CD4-positive, alpha-beta T cell treated with Interleukin-4 for 1 hour (primary cell): Measurements from ENCODE around the gene RPS6KC1.
"Not testable (repeated sequence)": the region's sequence is repeated elsewhere in the genome, so short reads cannot be mapped to it uniquely, and the experiment has no call there.

Experiments used
- DNase-seq, 2 donors: peaks; one replicate each; pipeline ENCODE4 v3.0.0-alpha.2; 2020 to 2022

RPS6KC1 gene

DNA sequence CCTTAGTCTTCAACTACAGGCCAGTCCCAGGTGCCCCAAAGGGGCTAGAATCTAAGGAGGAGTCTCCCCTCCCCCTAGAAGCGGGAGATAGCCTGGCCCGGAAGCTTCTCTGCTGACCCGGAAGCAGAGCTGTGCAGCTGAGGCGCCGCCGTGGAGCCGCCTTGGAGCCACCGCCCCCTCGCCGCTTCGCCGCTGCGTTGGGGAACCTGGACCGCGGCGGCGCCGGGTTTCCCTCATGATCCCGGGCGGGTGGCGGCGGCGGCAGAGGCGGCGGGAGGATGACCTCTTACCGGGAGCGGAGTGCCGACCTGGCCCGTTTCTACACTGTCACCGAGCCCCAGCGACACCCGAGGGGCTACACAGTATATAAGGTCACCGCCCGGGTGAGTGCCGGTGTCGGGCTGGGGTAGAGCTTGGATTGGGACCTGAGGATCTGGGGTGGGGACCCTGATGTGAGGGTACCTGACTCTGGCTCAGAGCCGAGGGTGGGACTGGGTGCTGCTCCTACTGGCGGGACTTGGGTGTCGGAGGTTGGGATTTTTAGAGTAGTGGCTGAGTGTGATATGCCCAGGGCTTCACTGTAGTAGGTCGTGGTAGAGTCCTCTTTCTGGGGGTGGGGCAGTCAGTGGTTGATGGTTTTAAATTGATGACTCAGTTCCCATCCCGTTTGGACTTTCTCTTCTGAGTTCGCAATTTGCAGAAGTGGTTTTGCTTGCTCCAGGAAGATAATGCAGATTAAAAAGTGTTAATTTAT lies at the start of gene RPS6KC1:
Gene RPS6KC1, plus strand, starts transcription at position 115 of the 754 bp plus-strand sequence. Its CDS starts 164 bp downstream, at position 279.
- DNase-seq: peak; percentile 80 to 82

DNA sequence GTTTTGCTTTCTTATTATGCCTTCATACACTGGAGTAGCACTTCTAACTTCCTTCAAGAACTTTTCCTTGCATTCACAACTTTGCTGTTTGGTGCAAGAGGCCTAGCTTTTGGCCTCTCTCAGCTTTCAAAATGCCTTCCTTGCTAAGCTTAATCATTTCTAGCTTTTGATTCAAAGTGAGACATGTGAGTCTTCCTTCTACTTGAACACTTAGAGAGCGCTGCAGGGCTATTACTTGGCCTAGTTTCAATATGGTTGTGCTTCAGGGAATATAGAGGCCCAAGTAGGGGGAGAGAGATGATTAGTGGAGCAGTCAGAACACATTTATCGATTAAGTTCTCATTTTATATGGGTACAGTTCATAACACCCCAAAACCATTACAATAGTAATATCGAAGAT lies 47.8 kb upstream of the RPS6KC1 start:
- DNase-seq: no peak

GRCh38 chr1:213008564-213008963 lies 42.5 kb upstream of the RPS6KC1 start:
- peak in 1 of 2 donors; percentile 4 for DNase-seq

- DNase-seq: no peak
Observed at GRCh38 chr1:213014642-213015041, 36.4 kb upstream of the RPS6KC1 start.

- DNase-seq: peak; percentile 97
Observed at GRCh38 chr1:213015099-213016050, 35.7 kb upstream of the RPS6KC1 start, which contains the start of gene ANGEL2. Gene ANGEL2, minus strand, starts transcription at chr1:213015867. Its CDS starts 196 bp downstream, at chr1:213015671.

DNA sequence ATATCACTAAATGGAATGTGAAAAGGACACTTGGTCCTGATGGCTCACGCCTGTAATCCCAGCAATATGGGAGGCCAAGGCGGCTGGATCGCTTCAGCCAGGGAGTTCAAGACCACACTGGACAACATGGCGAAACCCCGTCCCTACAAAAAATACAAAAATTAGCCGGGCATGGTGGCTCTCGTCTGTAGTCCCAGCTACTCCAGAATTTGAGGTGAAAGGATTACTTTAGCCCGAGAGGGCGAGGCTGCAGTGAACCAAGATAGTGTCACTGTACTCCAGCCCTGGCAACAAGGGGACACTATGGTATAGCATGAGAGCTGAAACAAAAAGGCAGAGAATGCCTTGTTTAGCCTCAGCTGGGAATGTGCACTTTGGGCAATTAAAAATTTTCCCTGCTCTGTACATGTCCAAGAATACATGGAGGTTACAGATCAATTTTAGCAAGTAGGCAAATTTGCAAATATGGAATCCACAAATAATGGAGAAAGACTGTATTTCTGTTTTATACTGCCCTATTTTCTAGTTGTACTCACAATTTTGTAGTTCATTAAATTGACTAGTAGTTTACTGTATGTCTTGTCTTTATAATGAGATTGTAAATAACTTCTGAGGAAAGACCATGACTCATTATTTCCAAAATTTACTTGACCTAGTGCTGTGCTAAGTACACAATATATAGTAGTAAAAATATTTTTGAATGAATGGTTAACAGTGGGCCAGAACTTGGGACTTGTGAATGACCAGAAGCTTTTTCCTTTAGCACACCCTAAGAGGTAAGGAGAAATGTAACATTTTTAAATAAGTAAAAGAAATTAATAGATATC lies 33.4 kb upstream of the RPS6KC1 start:
- no peak for DNase-seq

- no peak for DNase-seq
Observed at GRCh38 chr1:213019450-213019849, 31.6 kb upstream of the RPS6KC1 start.

- no peak for DNase-seq
Observed at GRCh38 chr1:213020016-213020415, 31.0 kb upstream of the RPS6KC1 start.

GRCh38 chr1:213027024-213027423 lies 24.0 kb upstream of the RPS6KC1 start:
- DNase-seq: not testable (repeated sequence)

- no peak for DNase-seq
Observed at GRCh38 chr1:213032651-213033050, 18.4 kb upstream of the RPS6KC1 start.

DNA sequence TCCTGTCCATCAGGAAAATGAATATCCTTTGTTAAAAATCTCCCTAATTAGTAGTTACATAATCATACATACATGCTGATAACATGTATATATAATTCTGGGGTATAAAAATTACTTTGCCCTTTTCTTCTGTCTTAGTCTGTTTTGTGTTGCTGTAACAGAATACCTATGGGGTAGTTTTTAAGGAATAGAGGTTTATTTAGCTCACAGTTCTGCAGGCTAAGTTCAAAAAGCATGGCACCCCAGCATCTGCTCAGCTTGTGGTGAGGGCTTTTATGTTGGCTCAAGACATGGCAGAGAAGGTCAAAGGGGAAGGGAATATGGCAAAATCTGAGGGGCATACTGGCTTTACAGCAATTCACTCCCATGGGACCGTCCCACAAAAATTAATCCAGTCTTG lies 16.3 kb upstream of the RPS6KC1 start:
- DNase-seq: no peak

GRCh38 chr1:213035573-213035972 lies 15.5 kb upstream of the RPS6KC1 start:
- DNase-seq: no peak

DNA sequence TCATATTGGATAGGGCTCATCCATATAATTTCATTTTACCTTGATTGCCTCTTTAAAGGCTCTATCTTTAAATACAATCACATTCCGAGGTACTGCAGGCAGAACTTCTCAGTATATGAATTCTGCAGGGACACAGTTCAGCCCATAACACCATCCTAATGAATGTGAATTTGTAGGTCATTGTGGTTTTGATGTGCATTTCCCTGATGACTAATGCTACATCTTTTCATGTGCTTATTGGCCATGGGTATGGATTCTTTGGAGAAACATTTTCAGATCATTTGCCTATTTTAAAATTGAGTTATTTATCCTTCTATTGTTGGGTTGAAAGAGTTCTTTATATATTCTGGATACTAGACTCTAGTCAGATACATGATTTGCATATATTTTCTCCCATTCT lies 9.6 kb upstream of the RPS6KC1 start:
- DNase-seq: no peak

DNA sequence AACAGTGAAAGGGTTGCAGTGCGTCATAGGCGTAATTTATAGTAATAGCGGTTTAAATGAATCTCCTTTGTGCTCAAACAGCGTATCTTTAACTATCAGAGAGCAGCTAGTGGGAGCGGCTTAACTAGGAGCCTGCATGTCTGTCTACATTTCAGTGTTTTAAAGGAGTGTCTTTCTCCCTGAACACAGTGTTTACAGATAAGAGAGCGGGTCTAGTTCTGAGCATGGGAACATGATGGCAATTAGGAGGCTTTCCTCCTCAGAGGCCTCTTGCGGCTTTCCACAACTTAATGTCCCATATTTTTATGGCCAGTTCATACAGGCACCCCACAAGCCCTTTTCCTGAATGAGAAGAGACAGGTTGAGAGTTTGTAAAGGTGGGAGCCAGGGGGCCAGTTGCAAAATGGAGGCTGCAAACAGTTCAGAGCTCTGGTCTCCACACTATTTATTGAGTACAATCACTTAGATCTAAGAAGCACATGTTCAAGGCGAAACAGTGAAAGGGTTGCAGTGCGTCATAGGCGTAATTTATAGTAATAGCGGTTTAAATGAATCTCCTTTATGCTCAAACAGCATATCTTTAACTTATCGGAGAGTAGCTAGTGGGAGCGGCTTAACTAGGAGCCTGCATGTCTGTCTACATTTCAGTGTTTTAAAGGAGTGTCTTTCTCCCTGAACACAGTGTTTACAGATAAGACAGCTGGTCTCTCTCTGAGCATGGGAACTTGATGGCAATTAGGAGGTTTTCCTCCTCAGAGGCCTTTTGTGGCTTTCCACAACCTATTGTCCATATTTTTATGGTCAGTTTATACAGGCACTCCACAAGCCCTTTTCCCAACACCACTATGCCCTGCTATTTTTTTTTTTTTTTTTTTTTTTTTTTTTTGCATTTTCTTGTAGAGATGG lies 5.5 kb upstream of the RPS6KC1 start:
- DNase-seq: not testable (repeated sequence)

DNA sequence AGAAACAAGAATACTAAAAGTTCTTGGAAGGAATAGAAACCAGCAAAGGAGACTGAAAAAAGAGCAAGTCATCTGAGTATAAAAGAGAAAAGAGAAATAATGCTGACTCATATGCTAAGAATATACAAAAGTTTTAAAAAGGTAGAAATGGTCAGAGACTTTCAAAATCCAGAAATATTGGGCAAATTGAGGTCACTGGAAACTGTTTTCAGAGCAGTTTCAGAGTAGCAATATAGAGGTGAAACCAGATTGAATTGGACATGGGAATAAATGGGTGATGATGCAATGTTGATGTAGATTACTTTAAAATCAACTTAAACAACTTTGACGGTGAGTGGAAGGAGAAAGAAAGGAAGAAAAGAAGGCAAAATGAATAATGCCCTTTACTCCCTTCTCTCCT lies 1.8 kb upstream of the RPS6KC1 start:
- no peak for DNase-seq

- no peak for DNase-seq
Observed at GRCh38 chr1:213050745-213051126, 305 bp upstream of the RPS6KC1 start.

DNA sequence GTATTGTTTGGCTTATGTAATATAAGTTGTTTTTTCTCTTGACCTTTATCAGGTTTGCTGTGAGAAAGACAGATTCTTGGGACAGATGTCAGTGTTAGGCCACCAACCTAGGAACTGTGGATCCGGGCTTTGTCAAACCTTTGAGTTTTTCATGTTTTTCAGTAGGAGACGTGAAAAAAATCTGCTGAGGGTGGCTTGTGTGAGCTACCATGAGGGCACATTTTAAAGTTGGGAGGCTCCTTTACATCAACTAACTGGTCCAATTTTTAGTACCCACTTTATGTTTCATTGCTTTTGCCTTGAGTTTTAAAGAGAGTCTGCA lies 801 bp downstream of the RPS6KC1 start:
- DNase-seq: no peak

- no peak for DNase-seq
Observed at GRCh38 chr1:213053455-213053854, 2.4 kb downstream of the RPS6KC1 start.

- no peak for DNase-seq
Observed at GRCh38 chr1:213054142-213054541, 3.1 kb downstream of the RPS6KC1 start.

DNA sequence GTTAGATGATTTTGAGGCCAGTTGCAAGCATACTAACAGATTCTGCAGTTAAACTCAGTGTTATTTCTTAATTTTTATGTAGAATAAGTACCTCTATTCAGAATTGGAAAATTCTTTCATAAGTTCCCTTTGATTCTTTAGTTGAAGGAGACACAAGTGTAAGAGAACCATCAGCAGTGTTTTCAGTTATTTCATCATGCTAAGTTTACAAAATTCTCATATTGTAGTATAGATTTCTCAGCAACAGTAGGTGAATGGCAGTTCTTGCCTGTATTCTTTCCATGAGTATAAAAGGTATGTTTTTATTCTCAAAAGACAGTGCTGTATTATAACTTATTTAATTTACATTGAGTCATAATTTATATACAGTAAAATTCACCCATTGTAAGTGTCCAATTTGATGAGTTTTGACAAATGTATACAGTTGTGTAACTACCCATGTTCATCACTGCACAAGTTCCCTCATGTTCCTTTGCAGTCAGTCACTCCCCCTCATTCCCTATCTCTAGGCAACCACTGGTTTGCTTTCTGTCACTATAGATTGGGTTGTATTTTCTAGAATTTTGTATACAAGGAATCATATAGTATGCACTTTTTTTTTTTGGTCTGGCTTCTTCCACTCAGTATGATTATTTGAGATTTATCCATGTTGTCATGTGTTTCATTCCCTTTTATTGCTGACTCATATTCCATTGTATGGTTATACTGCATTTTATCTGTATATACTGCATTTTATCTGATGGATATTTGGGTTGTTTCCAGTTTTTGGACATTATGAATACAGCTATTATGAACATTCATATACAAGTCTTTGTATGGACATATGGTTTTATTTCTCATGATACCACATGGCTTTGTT lies 3.9 kb downstream of the RPS6KC1 start:
- DNase-seq: no peak

DNA sequence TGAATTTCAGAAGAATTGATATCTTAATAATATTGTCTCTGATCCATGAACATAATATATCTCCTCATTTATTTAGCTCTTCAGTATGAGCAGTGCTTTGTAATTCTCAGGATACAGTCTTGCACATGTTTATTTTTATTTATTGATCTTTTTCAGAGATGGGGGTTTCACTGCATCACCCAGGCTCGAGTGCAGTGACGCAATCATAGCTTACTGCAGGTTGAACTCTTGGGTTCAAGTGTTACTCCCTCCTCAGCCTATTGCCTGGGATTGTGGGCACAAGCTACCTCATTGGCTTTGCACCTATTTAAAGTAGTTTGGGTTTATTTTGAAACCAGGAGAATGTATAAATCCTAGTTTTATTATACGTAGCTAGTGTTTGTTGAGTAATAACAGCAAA lies 4.7 kb downstream of the RPS6KC1 start:
- DNase-seq: no peak
